Tibial nerve (tissue), 4 donors: ENCODE measurements around the gene SP140. TPM values are rescaled to one million over a fixed set of nuclear protein-coding genes. Genes with fewer than 3 reads are reported as not detected.

ENCODE experiments used
- DNase-seq, 2 donors: peaks; one replicate each; pipeline ENCODE4 v3.0.0-alpha.2; 2019; ENCODE audit warnings: low spot score in 2 of 2
- H3K27ac ChIP-seq, 4 donors: fragments of 200-600 bp; sonication (generic) in 3 of 4; one replicate each; pipeline ENCODE4 v1.5.1; 2017 to 2019; ENCODE audit warnings: mild to moderate bottlenecking in 1 of 4
- H3K27me3 ChIP-seq, 2 donors: fragments of 200-600 bp; sonication (generic) in 1 of 2; one replicate each; pipeline versions ENCODE4 v1.5.1 to v1.6.0; 2017 to 2019
- H3K36me3 ChIP-seq, 3 donors: fragments of 200-600 bp; sonication (generic); one replicate each; pipeline ENCODE4 v1.5.1; 2018 to 2019
- H3K4me1 ChIP-seq, 4 donors: fragments of 200-600 bp; sonication (generic) in 3 of 4; one replicate each; pipeline ENCODE4 v1.5.1; 2017 to 2019
- H3K4me3 ChIP-seq, 4 donors: fragments of 200-600 bp; sonication (generic) in 3 of 4; one replicate each; pipeline ENCODE4 v1.5.1; 2017 to 2019; ENCODE audit warnings: mild to moderate bottlenecking in 1 of 4, moderate library complexity in 1 of 4
- H3K9me3 ChIP-seq, 4 donors: fragments of 200-600 bp; sonication (generic) in 3 of 4; one replicate each; pipeline ENCODE4 v1.5.1; 2017 to 2019
- CTCF ChIP-seq, 5 experiments: fragments of 200-600 bp in 3 of 5; fragments of 450-650 bp in 2 of 5; sonication (generic) in 3 of 5; IDR thresholded peaks; one replicate each; pipeline ENCODE4 v1.5.1; 2016 to 2019; ENCODE audit warnings: antibody characterized with exemption in 5 of 5, mild to moderate bottlenecking in 3 of 5, moderate library complexity in 2 of 5
- EP300 ChIP-seq, 2 donors: sonication (generic); formaldehyde crosslinking; IDR thresholded peaks; one replicate each; pipeline ENCODE4 v1.6.1; 2017; ENCODE audit warnings: antibody characterized with exemption in 2 of 2, mild to moderate bottlenecking in 1 of 2
- POLR2A ChIP-seq, 2 donors: fragments of 450-650 bp; IDR thresholded peaks; one replicate each; pipeline ENCODE4 v1.6.1; 2017; ENCODE audit warnings: antibody characterized with exemption in 2 of 2, mild to moderate bottlenecking in 2 of 2, moderate library complexity in 2 of 2
- WGBS, 2 donors: methylation state at CpG; one replicate each; pipeline ENCODE4 v1.1.5; 2018; 5-methylcytosine and 5-hydroxymethylcytosine counted together
- total RNA-seq, 4 donors: library from RNA; depleted of rRNA; stranded (reverse); fragments of >200 nt; gene quantifications; one replicate each; pipeline ENCODE4 v1.1.0, GENCODE V29; 2016

The SP140 gene
- 1 to 10 TPM in 3 of 4 donors, under 1 TPM in 1; 0.63 to 4.5 (median 1.4) TPM for total RNA-seq

- H3K27me3 ChIP-seq, result no peaks in the 10 kb centered on the region
- 80 to 81% methylated on average over 8 of the region's 8 CpGs for WGBS, 2 donors
- H3K36me3 ChIP-seq, result no peaks in the 10 kb centered on the region
- H3K4me1 ChIP-seq, result peaks cover 0 to 4% (median 4%) of the 10 kb centered on the region in 4 donors
- TF ChIP-seq POLR2A (IDR thresholded peaks at IDR 0.05) (peak in 1 of 2 donors; percentile 13), EP300 (IDR thresholded peaks at IDR 0.05) (no peak), CTCF (IDR thresholded peaks at IDR 0.05) (no peak)
- peaks cover 0 to 9% (median 0%) of the 10 kb centered on the region in 4 donors for H3K9me3 ChIP-seq
- peak in 1 of 2 donors; percentile 36 for DNase-seq
- peak within 1 kb of the TSS in 1 of 4 donors; percentile 78 for H3K27ac ChIP-seq
- peak within 1 kb of the TSS in 1 of 4 donors; percentile 36 for H3K4me3 ChIP-seq
Measured at GRCh38 chr2:230225486-230225885, at the start of gene SP140. SP140 (plus strand) TSS chr2:230225736; CDS start chr2:230225845, 109 bp downstream.

- no peaks in the 10 kb centered on the region for H3K4me1 ChIP-seq
- 71 to 90% methylated on average over 3 of the region's 3 CpGs for WGBS, 2 donors
- H3K27me3 ChIP-seq, result no peaks in the 10 kb centered on the region
- H3K27ac ChIP-seq, result no peak overlapping the region
- TF ChIP-seq POLR2A (IDR thresholded peaks at IDR 0.05) (no peak), CTCF (IDR thresholded peaks at IDR 0.05) (no peak), EP300 (IDR thresholded peaks at IDR 0.05) (no peak)
- no peak overlapping the region for H3K4me3 ChIP-seq
- no peaks in the 10 kb centered on the region for H3K9me3 ChIP-seq
- no peak for DNase-seq
- peaks cover 3 to 99% (median 18%) of the 10 kb centered on the region in 3 donors for H3K36me3 ChIP-seq
Measured at GRCh38 chr2:230176996-230177395, 48.5 kb upstream of the SP140 start.

- no peaks in the 10 kb centered on the region for H3K9me3 ChIP-seq
- TF ChIP-seq CTCF (IDR thresholded peaks at IDR 0.05) (no peak), POLR2A (IDR thresholded peaks at IDR 0.05) (no peak), EP300 (IDR thresholded peaks at IDR 0.05) (no peak)
- no peaks in the 10 kb centered on the region for H3K27me3 ChIP-seq
- WGBS, 2 donors, result 82 to 85% methylated on average over 7 of the region's 7 CpGs
- no peaks in the 10 kb centered on the region for H3K4me1 ChIP-seq
- peaks cover 3 to 99% (median 18%) of the 10 kb centered on the region in 3 donors for H3K36me3 ChIP-seq
- no peak overlapping the region for H3K4me3 ChIP-seq
- DNase-seq, result no peak
- no peak overlapping the region for H3K27ac ChIP-seq
Measured at GRCh38 chr2:230178546-230179485, 46.7 kb upstream of the SP140 start.

- TF ChIP-seq POLR2A (IDR thresholded peaks at IDR 0.05), result no peak
- TF ChIP-seq CTCF (IDR thresholded peaks at IDR 0.05), result no peak
- TF ChIP-seq EP300 (IDR thresholded peaks at IDR 0.05), result no peak
- peaks cover 3 to 99% (median 14%) of the 10 kb centered on the region in 3 donors for H3K36me3 ChIP-seq
- 81 to 84% methylated on average over 7 of the region's 7 CpGs for WGBS, 2 donors
- no peak overlapping the region for H3K27ac ChIP-seq
- no peaks in the 10 kb centered on the region for H3K4me1 ChIP-seq
- DNase-seq, result no peak
- no peak overlapping the region for H3K4me3 ChIP-seq
- no peaks in the 10 kb centered on the region for H3K9me3 ChIP-seq
- H3K27me3 ChIP-seq, result no peaks in the 10 kb centered on the region
Measured at GRCh38 chr2:230179907-230180306, 45.6 kb upstream of the SP140 start.

GRCh38 chr2:230181195-230181594 is 44.3 kb upstream of the SP140 start:
- H3K4me1 ChIP-seq, result no peaks in the 10 kb centered on the region
- no peaks in the 10 kb centered on the region for H3K27me3 ChIP-seq
- no peaks in the 10 kb centered on the region for H3K9me3 ChIP-seq
- no peak overlapping the region for H3K4me3 ChIP-seq
- 85% methylated on average over 2 of the region's 2 CpGs for WGBS, 2 donors
- H3K27ac ChIP-seq, result no peak overlapping the region
- DNase-seq, result no peak
- no peak for TF ChIP-seq CTCF (IDR thresholded peaks at IDR 0.05)
- no peak for TF ChIP-seq POLR2A (IDR thresholded peaks at IDR 0.05)
- no peak for TF ChIP-seq EP300 (IDR thresholded peaks at IDR 0.05)
- peaks cover 3 to 90% (median 14%) of the 10 kb centered on the region in 3 donors for H3K36me3 ChIP-seq
